HG02938 (cell line): ENCODE data around the gene UQCR11.

Source experiments
- ATAC-seq: cut with Tn5 transposase; IDR thresholded peaks from one replicate; pipeline ENCODE4 v1.9.1; 2021; ENCODE audit warnings: mild to moderate bottlenecking, moderate library complexity; ENCODE audit not compliant: unreplicated experiment

Gene UQCR11

GRCh38 chr19:1636325-1637236 lies 31.3 kb upstream of the UQCR11 start:
- no peak for ATAC-seq

DNA sequence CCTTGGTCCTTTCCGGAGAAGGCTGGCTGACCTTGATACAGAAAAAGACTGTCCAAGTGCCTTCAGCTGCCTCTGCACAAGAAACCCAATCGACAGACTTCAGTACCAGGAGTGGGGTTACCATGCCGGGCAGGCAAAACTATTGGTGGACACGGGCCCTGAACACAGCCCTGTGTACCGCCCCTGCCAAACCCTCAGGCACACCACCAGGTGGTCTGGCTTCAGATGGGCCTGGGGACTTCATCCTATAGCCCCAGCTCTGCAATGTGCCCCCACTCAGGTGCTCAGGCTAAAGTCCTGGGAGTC lies 29.6 kb upstream of the UQCR11 start:
- no peak for ATAC-seq

GRCh38 chr19:1634242-1634937 lies 29.1 kb upstream of the UQCR11 start:
- ATAC-seq = no peak

DNA sequence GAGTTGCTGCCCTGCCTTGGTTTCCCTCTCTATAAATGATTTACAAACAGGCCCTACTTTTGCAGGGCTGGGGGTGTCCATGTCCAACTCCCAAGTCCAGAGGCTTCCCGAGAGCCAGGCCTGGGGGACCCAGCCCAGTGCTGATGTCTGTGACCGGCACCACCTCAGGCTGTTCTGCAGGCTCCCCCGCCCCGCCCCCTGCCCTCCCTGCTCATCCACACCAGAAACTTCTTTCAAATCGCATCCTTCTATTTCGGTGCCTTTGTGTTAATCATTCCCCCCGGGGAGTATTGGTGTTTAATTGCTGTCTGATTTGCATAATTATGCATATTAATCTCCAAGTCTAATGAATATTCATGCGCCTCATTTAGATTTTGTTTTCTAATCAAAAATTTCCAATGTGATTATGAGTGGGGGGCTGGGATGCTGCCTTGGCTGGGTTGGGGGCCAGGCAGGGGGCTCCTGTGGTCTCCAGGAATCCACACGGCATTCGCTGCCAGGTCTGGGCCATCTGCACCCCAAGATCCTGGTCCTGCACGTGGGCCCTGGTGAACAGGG lies 28.1 kb upstream of the UQCR11 start:
- ATAC-seq = no peak

DNA sequence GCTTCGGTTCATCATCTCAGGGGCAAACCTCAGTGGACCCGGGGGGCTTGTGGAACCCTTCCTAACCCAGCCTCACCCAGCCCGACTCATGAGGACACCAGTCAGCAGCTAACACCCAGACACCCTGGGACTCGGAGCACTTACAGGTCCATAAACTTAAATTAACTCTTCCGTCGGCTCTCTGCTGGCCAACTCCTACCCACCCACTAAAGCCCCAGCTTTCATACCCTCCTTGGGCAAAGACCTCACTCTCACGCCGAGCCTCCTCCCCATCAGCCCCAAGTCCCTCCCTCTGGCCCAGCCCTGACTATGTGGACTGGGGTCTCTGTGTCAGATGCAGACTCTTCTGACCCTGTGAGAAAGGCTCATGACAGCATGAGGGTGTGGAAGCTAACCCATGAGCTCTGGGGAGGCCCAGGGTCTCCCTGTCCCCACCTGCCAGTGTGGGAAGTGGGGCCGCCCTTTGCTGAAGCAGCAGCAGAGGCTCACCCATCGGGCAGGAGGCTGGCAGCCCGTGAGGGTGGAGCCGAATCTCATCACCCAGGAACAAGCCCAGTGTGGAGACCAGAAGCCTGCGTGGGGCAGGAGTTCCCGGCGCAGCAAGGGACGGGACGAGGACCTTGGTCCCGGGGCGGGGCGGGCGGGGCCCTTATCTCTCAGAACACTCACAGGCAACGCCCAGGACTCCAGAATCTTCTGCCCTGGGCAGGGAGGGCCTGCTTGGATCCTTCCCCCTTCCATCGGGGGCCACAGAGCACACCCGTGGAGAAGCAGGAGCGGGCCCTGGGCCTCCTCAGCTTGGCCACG lies 27.4 kb upstream of the UQCR11 start:
- no peak for ATAC-seq

- ATAC-seq = no peak
These were observed 26.4 kb upstream of the UQCR11 start for GRCh38 chr19:1631557-1632100.

- no peak for ATAC-seq
These were observed 25.5 kb upstream of the UQCR11 start for GRCh38 chr19:1630811-1631210.

GRCh38 chr19:1630012-1630411 lies 24.8 kb upstream of the UQCR11 start:
- ATAC-seq = no peak

- no peak for ATAC-seq
These were observed 24.1 kb upstream of the UQCR11 start for GRCh38 chr19:1629256-1629808.

DNA sequence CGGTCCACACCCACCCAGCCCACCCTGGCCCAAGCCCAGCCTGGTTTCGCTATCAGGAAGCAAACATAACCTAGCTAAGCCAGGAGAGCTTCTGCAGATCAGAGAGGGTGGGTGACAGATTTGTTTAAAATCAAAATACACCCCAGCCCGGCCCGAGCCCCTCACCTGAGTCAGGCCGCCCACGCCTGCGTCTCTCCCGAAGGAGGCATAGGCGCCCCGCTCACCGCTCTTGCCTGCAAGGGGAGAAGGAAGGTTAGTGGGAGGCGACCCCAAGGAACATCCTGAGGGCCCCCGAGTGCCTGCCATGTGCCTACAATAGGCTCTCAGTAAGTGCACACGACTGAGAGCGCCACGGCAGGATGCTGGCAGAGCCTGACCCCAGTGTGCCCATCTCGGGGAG lies 21.9 kb upstream of the UQCR11 start:
- ATAC-seq = no peak

DNA sequence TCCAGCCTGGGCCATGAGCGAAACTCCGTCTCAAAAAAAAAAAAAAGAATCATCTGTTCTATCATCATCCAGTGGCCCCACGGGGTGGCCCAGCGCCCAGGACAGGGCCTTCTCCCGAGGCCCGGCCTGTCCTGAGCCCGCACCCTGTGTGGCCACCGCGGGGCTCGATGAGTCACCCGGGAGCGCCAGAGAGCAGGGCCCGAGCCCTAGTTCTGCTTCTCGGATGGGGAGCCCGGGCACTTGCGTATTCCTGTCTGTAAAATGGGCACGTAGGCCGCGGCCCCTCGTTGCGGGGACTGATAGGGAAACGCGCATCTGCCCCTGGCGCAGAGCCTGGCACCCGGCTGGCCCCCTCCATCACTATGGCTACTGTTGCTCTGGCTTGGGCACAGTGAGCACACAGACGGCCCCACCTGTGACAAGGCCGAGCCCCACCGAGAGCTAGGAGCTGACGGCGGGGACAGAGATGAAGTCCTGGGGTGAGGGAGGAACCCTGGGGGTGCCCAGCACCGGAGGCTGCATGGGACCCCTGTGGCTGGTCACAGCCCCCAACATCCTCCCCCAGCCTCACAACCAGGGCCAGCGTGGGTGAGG lies 21.3 kb upstream of the UQCR11 start:
- ATAC-seq = no peak

GRCh38 chr19:1624458-1624857 lies 19.2 kb upstream of the UQCR11 start:
- ATAC-seq = no peak

GRCh38 chr19:1622541-1622940 lies 17.3 kb upstream of the UQCR11 start:
- ATAC-seq = no peak

DNA sequence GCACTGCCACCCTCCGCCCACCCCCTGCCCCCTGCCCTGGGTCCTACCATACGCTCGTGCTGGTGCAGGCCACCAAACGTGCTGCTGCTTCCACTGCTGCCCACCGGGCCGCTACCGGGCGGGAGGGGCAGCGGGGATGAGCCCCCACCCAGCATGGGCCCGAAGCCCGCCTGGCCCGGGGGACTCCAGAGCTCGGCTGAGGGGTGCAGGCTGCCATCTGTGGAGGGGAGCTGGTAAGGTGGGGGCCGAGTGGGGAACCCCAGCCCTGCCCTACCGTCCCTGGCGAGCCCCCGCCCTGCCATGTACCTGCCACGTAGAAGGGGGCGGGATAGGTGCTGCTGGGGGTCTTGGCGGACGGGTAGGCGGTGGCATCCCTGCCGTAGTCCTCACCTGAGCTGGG lies 16.7 kb upstream of the UQCR11 start:
- ATAC-seq = no peak

DNA sequence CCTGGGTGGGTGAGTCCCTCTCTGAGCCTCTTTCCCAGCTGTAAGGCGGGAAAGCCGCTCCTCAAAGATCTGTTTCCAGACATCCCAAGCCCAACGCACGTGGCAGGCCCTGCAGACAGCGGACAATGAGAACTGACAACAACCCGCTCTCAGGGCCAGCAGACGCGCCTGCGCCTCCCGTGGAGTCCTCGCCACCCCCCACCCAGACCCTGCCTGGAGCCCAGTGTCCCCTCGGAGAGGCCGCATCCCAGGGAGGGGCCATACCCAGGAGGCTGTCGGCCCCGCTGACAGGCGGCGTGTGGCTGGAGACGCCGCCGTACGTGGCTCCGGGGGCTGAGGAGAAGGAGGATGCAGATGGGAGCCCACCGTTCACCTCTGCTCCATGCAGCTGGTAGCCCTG lies 16.3 kb upstream of the UQCR11 start:
- no peak for ATAC-seq

GRCh38 chr19:1621021-1621420 lies 15.8 kb upstream of the UQCR11 start:
- ATAC-seq = no peak

DNA sequence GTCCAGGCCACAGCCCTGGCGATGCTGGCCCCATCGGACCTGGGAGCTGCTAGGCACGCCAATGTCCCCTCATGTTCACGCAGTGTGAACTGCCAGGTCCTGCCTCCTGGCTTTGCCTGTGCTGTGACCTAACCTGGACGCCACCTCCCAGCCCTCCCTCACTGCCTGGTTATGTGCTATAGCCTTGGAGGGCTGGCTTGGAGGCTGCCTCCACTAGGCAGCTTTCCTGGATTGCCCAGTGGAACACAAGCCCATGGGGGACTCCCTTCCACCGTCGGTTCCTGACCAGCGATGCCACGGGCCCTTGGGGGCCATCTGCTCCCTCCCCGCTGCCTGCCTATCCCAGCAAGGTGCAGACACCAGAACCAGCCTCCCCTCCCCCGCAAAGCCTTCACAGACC lies 15.2 kb upstream of the UQCR11 start:
- ATAC-seq = no peak

GRCh38 chr19:1619703-1620102 lies 14.4 kb upstream of the UQCR11 start:
- no peak for ATAC-seq

DNA sequence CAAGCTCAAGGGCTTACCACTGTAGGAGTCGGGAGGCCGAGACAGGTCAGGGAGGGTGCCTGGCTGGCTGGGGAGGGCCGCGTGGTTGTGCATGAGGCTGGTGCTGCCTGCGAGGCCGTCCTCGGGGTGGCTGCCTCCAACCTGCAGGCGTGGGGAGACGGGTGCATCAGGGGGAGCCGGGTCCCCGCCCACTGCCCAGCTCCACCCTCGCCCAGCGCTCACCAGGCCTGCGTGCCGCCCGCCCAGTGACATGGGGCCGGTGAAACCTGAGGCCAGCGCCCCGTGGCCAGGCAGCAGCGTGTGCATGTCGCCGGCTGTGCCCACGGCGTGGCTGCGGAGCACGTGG lies 13.8 kb upstream of the UQCR11 start:
- no peak for ATAC-seq
